GM10248 (cell line): ENCODE results near the gene FTO.

Experiments
- CTCF ChIA-PET: fragments of 300-600 bp; sonication (Branson Sonifier 250); formaldehyde crosslinking; extraction: SDS; loops from one replicate; lab custom pipeline; 2021; ENCODE audit warnings: antibody characterized with exemption; lab: Yijun Ruan, JAX
- POLR2A ChIA-PET: fragments of 350-650 bp; sonication (Branson Sonifier 250); formaldehyde crosslinking; extraction: SDS; loops from one replicate; lab custom pipeline; 2020; ENCODE audit warnings: antibody characterized with exemption; lab: Yijun Ruan, JAX
- DNase-seq: peaks from one replicate; pipeline ENCODE4 v3.0.0; 2012; ENCODE audit errors: extremely low spot score
- TF ChIP-seq, protein P1 (sequence below): IDR thresholded peaks from 2 replicates; pipeline ENCODE4 v1.5.1; 2012; ENCODE audit warnings: mild to moderate bottlenecking, low read depth; ENCODE audit errors: extremely low read depth, missing control alignments, control extremely low read depth

Gene FTO

DNA sequence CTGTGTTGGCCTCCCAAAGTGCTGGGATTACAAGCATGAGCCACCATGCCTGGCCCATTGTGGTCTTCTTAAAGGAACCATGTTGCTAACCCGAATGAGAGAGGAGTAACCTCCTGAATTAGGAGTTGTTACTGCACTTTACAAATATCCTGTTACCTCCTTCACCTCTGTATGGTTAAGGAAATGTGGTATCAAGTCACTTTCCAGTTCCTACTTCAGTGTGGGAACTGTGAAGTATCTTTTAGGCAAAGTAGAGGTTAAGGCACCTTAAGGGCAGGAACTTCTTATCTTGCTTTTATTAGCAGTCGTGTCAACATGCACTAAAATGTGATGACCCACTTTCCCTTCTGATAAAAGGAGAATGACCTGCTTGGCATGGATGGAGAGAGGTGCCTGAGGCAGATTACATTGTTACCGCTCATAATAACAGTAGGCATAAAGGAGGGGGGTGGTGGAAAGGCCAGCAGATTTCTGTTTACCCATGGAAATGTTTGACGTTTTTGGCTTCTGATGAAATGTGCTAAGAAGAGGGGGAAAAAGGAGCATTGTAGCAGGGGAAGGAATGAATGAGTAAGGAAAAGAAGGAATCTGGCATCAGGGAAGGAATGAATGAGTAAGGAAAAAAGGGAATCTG is 28.5 kb downstream of the FTO start:
- CTCF ChIA-PET, result interaction anchor here (1.5 to 4.6 kb wide), 2 partner anchors 10 to 11 kb away, joined by 3 to 24 read pairs; no protein-coding TSS in a partner anchor

DNA sequence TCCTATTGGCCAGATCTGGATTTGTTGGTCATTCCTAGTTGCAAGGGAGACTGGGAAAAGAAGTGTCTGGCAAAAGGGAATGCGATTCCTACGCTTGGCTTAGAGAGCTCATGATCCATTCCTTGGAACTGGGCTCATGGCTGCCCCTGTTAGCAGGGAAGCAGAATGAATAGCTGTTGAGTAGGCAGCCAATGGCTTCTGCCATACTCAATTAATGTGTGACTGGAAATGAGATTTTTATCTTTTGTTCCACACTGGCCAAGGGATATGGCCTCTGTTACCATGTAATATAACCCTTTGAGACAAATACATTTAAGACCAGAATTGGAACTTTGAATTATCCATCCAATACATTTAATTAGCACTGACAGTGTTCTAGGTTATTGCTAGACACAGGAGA is 31.0 kb downstream of the FTO start:
- ChIA-PET POLR2A (no interaction called here), CTCF (interaction anchor here (1.2 to 1.7 kb wide), 4 partner anchors 9 to 13 kb away, joined by 3 to 9 read pairs (median 5); no protein-coding TSS in a partner anchor)
- TF ChIP-seq, protein P1, sequence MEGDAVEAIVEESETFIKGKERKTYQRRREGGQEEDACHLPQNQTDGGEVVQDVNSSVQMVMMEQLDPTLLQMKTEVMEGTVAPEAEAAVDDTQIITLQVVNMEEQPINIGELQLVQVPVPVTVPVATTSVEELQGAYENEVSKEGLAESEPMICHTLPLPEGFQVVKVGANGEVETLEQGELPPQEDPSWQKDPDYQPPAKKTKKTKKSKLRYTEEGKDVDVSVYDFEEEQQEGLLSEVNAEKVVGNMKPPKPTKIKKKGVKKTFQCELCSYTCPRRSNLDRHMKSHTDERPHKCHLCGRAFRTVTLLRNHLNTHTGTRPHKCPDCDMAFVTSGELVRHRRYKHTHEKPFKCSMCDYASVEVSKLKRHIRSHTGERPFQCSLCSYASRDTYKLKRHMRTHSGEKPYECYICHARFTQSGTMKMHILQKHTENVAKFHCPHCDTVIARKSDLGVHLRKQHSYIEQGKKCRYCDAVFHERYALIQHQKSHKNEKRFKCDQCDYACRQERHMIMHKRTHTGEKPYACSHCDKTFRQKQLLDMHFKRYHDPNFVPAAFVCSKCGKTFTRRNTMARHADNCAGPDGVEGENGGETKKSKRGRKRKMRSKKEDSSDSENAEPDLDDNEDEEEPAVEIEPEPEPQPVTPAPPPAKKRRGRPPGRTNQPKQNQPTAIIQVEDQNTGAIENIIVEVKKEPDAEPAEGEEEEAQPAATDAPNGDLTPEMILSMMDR, result no peak
- DNase-seq, result no peak

More for the DNA sequence above, 28.5 kb downstream of the FTO start:
- TF ChIP-seq, protein P1, result no peak
- POLR2A ChIA-PET, result no interaction called here
- no peak for DNase-seq

DNA sequence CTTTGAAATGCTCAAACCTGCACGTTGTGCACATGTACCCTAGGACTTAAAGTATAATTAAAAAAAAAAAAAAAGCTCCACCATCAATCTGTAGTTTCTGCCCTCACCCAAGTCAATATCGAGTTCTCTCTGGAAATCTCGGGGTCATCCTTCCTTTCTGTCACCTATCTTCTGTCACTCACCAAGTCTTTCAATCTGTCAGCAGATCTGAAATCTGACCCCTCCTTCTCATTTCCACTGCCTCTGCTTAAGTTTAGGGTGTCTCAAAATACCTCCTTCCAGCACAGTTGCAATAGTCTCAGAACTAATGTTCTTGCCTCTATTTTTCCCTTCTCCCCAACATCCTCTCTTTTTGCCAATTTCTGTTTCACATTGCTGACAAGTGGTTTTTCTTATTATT is 32.3 kb downstream of the FTO start:
- CTCF ChIA-PET, result interaction anchor here (1.2 to 1.4 kb wide), 2 partner anchors 9 to 12 kb away, joined by 3 to 5 read pairs; no protein-coding TSS in a partner anchor
- DNase-seq, result no peak
- TF ChIP-seq, protein P1, result no peak
- POLR2A ChIA-PET, result no interaction called here

DNA sequence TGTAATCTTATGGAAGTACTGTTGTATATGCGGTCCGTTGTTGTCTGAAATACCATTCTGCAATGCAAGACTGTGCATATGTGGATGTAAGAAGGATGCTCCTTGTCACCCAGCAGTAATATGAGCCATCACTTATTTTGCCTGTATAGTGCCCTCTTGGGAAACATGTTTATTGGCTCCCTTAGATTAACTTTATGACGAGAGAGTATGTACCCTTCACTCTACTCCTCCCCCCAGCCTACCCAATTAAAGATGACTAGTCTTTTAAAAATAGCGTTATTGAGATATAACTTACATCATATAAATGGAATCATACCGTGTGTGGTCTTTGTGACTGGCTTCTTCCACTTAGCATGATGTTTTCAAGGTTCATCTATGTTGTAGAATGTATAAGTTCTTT is 33.6 kb downstream of the FTO start:
- DNase-seq, result no peak
- ChIA-PET POLR2A (no interaction called here), CTCF (no interaction called here)
- TF ChIP-seq, protein P1, result no peak

DNA sequence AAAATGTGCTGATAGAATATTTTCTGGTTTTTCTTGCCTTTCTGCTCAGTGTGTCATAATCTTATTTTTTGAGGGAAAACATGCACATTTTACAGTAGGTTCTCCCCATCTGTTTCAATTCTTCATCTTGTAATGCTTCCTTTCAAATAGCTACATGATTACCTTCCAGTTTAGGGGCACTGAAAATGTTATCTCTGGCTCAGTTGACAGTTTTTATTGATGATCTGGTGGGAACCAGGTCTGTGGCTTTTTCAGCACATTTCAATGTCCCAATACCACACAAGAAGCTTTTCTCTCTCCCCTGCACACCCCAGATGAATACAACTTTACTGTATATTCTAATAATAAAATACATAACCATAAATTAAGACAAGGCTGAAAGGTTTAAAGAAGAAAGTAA is 36.5 kb downstream of the FTO start:
- TF ChIP-seq, protein P1, result no peak
- CTCF ChIA-PET, result no interaction called here
- no peak for DNase-seq
- POLR2A ChIA-PET, result no interaction called here

DNA sequence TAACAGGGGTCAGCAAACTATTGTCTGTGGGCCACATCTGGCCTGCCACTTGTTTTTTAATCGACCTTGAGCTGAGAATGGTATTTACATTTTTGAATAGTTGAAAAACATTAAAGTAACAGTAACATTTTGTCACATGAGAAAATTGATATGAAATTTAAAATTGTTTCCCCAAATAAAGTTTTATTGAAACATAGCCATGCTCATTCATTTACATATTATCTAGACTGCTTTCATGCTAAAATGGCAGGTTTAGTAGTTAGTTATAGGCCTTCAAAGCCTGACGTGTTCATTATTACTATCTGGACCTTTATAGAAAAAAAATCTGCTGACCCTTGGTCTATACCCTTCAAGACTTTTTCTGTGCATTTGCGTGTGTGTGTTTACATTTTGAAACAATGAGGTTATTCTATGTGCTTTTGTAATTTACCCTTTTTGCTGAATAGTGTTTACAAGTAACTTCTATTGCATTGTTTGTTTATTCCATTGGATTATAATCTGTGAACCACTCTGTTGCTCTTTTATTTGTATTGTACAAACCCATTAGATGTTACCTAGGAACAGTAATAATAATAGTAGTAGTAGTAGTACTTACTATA is 37.1 kb downstream of the FTO start:
- ChIA-PET CTCF (interaction anchor here (4.2 to 5.6 kb wide), 3 partner anchors 11 to 18 kb away, joined by 24 to 63 read pairs (median 25); no protein-coding TSS in a partner anchor), POLR2A (no interaction called here)
- DNase-seq, result no peak
- TF ChIP-seq, protein P1, result no peak
